ENCODE measurements around the gene DMBX1. TPM values are rescaled to one million over a fixed set of nuclear protein-coding genes. Genes with fewer than 3 reads are reported as not detected.

The DMBX1 gene
- total and polyA plus RNA-seq, 9 of the 15 experiments (the other 6 are each of a cell fraction or from before 2014, with no cell fraction given), result 0.25 to 4.3 (median 1.0) TPM

DNA sequence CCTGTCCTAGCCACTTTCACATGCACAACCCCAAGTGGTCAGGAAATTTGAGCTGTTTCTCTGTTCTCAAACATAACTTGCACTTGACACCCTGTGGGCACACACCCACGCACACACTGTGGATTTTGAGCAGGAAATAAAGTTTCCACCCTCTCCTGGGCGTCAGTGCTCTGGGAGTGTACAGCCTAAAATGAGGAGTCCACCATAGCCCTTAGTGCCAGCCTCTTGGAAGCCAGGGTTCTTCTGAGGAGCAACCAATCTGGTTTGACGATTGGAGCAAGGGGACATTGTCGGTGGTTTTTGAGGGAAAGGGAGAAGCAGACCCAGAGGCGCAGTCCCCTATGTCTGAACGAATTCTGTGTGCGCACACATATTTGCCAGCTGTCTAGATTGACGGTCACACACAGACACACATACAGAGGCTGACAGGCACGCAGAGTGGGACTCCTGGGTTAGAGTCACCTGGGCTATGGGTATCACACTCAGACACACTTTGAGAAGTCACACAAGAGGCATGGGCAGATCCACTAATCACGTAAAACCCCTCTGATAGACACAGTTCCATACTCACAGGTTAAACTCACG, 2.7 kb downstream of the DMBX1 start:
- Histone ChIP-seq H3K9ac (ENCODE audit: insufficient read depth in 1 of 2, low read depth in 2 of 2, low read length in 2 of 2) (peak overlapping the region in 1 of 2 experiments; percentile 66; a peak in 2 of 4 replicates), H3K4me1 (replicated peaks in 1 of 2; ENCODE audit: control insufficient read depth in 2 of 2, insufficient read depth in 2 of 2, low read length in 2 of 2) (peaks cover 6 to 55% of the 10 kb centered on the region in 2 experiments; a peak in 3 of 5 replicates), H3K4me2 (ENCODE audit: insufficient read depth, low read length) (no peak overlapping the region), H3K4me3 (no peak overlapping the region), H3K79me2 (ENCODE audit: control insufficient read depth, insufficient read depth, low read length) (no peaks in the 10 kb centered on the region), H4K20me1 (replicated peaks; ENCODE audit: control insufficient read depth, insufficient read depth, low read length) (no peaks in the 10 kb centered on the region), H3K9me3 (replicated peaks; ENCODE audit: control insufficient read depth, insufficient read depth, low read depth, low read length) (no peaks in the 10 kb centered on the region), H3K9me1 (ENCODE audit: control insufficient read depth, insufficient read depth, low read length) (no peaks in the 10 kb centered on the region), H3K36me3 (ENCODE audit: control insufficient read depth, insufficient read depth, low read length) (no peaks in the 10 kb centered on the region), H3K27ac (ENCODE audit: extremely low read depth, low read depth, low read length) (no peak overlapping the region), H2AFZ (ENCODE audit: low read depth, low read length) (no peak overlapping the region; the same call in 1 of the 2 replicates), H3K27me3 (ENCODE audit: control insufficient read depth in 2 of 2, insufficient read depth in 2 of 2, low read length in 2 of 2) (no peaks in the 10 kb centered on the region)
- intact Hi-C loops (cut with micrococcal nuclease), result no loop called here
- in situ Hi-C loops (cut with MboI), result no loop called here
- POLR2A ChIA-PET, result interaction anchor here (0.8 to 2.1 kb wide), 4 partner anchors 29 to 208 kb away, joined by 3 to 4 read pairs (median 4); no protein-coding TSS in a partner anchor
- WGBS (ENCODE audit: insufficient coverage, low coverage, missing lambda C conversion rate), result 62% methylated on average over 11 of the region's 11 CpGs
- ATAC-seq (no peak), FAIRE-seq (no peak), DNase-seq (ENCODE audit: extremely low read depth in 1 of 4, low spot score in 3 of 4) (no peak)
- CTCF ChIA-PET (ENCODE audit: low intra/inter-chr PET ratio), result no interaction called here
- TF ChIP-seq, protein P1, sequence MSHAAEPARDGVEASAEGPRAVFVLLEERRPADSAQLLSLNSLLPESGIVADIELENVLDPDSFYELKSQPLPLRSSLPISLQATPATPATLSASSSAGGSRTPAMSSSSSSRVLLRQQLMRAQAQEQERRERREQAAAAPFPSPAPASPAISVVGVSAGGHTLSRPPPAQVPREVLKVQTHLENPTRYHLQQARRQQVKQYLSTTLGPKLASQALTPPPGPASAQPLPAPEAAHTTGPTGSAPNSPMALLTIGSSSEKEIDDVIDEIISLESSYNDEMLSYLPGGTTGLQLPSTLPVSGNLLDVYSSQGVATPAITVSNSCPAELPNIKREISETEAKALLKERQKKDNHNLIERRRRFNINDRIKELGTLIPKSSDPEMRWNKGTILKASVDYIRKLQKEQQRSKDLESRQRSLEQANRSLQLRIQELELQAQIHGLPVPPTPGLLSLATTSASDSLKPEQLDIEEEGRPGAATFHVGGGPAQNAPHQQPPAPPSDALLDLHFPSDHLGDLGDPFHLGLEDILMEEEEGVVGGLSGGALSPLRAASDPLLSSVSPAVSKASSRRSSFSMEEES (CRISPR knock-in tag; IDR thresholded peaks at IDR 0.05), result no peak
- TF ChIP-seq EGR1 (conservative IDR thresholded peaks at IDR 0.05), result peak; percentile 54
- no TSS peak for BruUV-seq (replicated peaks)

DNA sequence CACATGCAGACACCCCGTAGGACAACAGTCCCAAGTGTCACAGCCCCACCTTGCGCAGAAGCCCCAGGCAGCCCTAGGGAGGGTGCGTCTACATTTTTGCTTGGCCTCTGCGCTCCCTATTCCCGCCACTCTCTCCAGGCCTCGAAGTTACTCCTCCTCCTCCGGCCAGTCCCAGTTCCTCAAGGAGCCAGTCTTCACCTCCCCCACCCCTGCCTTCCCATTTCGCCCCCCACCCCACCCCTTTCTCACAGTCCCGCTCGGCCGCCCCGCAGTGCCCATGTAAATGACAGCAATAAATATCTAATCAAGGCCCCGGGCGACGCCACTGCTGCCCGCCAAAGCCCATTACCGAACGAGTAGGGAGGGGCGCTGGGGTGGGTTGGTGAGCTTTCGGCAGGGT, 3.2 kb downstream of the DMBX1 start:
- no TSS peak for BruUV-seq (replicated peaks)
- no peak overlapping the region for H2AFZ ChIP-seq (ENCODE audit: low read depth, low read length)
- H3K79me2 ChIP-seq (ENCODE audit: control insufficient read depth, insufficient read depth, low read length), result no peaks in the 10 kb centered on the region
- intact Hi-C loops (cut with micrococcal nuclease), result no loop called here
- DNase-seq (ENCODE audit: extremely low read depth in 1 of 4, low spot score in 3 of 4) (no peak), FAIRE-seq (no peak), ATAC-seq (no peak)
- CTCF ChIA-PET (ENCODE audit: low intra/inter-chr PET ratio), result no interaction called here
- no peaks in the 10 kb centered on the region for H3K36me3 ChIP-seq (ENCODE audit: control insufficient read depth, insufficient read depth, low read length)
- H3K4me3 ChIP-seq, result no peak overlapping the region
- no peaks in the 10 kb centered on the region for H3K9me3 ChIP-seq (replicated peaks; ENCODE audit: control insufficient read depth, insufficient read depth, low read depth, low read length)
- no peaks in the 10 kb centered on the region for H4K20me1 ChIP-seq (replicated peaks; ENCODE audit: control insufficient read depth, insufficient read depth, low read length)
- no peaks in the 10 kb centered on the region for H3K9me1 ChIP-seq (ENCODE audit: control insufficient read depth, insufficient read depth, low read length)
- POLR2A ChIA-PET, result interaction anchor here (0.7 to 2.1 kb wide), 6 partner anchors 29 to 147 kb away, joined by 3 to 4 read pairs (median 4); no protein-coding TSS in a partner anchor
- in situ Hi-C loops (cut with MboI), result no loop called here
- WGBS (ENCODE audit: insufficient coverage, low coverage, missing lambda C conversion rate), result 79% methylated on average over 19 of the region's 20 CpGs
- peak overlapping the region in 1 of 2 experiments; percentile 65; a peak in 2 of 4 replicates for H3K9ac ChIP-seq (ENCODE audit: insufficient read depth in 1 of 2, low read depth in 2 of 2, low read length in 2 of 2)
- no peaks in the 10 kb centered on the region for H3K27me3 ChIP-seq (ENCODE audit: control insufficient read depth in 2 of 2, insufficient read depth in 2 of 2, low read length in 2 of 2)
- no peak overlapping the region for H3K27ac ChIP-seq (ENCODE audit: extremely low read depth, low read depth, low read length)
- H3K4me1 ChIP-seq (replicated peaks in 1 of 2; ENCODE audit: control insufficient read depth in 2 of 2, insufficient read depth in 2 of 2, low read length in 2 of 2), result peaks cover 6 to 50% of the 10 kb centered on the region in 2 experiments; a peak in 3 of 5 replicates
- no peak overlapping the region for H3K4me2 ChIP-seq (ENCODE audit: insufficient read depth, low read length)
- TF ChIP-seq, protein P2, sequence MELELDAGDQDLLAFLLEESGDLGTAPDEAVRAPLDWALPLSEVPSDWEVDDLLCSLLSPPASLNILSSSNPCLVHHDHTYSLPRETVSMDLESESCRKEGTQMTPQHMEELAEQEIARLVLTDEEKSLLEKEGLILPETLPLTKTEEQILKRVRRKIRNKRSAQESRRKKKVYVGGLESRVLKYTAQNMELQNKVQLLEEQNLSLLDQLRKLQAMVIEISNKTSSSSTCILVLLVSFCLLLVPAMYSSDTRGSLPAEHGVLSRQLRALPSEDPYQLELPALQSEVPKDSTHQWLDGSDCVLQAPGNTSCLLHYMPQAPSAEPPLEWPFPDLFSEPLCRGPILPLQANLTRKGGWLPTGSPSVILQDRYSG (tag; conservative IDR thresholded peaks at IDR 0.05; ENCODE audit: low read depth), result no peak
- no peak for TF ChIP-seq ZFP1 (CRISPR knock-in tag; IDR thresholded peaks at IDR 0.05)
- TF ChIP-seq, protein P3, sequence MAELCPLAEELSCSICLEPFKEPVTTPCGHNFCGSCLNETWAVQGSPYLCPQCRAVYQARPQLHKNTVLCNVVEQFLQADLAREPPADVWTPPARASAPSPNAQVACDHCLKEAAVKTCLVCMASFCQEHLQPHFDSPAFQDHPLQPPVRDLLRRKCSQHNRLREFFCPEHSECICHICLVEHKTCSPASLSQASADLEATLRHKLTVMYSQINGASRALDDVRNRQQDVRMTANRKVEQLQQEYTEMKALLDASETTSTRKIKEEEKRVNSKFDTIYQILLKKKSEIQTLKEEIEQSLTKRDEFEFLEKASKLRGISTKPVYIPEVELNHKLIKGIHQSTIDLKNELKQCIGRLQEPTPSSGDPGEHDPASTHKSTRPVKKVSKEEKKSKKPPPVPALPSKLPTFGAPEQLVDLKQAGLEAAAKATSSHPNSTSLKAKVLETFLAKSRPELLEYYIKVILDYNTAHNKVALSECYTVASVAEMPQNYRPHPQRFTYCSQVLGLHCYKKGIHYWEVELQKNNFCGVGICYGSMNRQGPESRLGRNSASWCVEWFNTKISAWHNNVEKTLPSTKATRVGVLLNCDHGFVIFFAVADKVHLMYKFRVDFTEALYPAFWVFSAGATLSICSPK (IDR thresholded peaks at IDR 0.05; ENCODE audit: borderline replicate concordance), result no peak
- TF ChIP-seq ZZZ3 (IDR thresholded peaks at IDR 0.05), result no peak
- TF ChIP-seq SUPT5H (IDR thresholded peaks at IDR 0.05), result no peak
- TF ChIP-seq TAF1 (IDR thresholded peaks at IDR 0.05; ENCODE audit: control insufficient read depth, extremely low read depth, insufficient read depth, low read length, severe bottlenecking), result no peak
- TF ChIP-seq ZNF146 (CRISPR knock-in tag; IDR thresholded peaks at IDR 0.05; ENCODE audit: unreplicated experiment), result no peak
